HCT116 (cell line): ENCODE measurements around the gene C2. TPM values are rescaled to one million over a fixed set of nuclear protein-coding genes. Genes with fewer than 3 reads are reported as not detected.

Experiments used
- ATAC-seq: fragments of 200-7000 bp; cut with Tn5 transposase; 2 replicates; pipeline ENCODE4 v1.9.1; 2020; ENCODE audit warnings: mild to moderate bottlenecking, moderate library complexity
- BruUV-seq: library from RNA; stranded (reverse); fragments of 400-500 nt; replicated peaks from 2 replicates; lab custom pipeline; 2021; lab: Mats Ljungman, UMichigan
- CTCF ChIA-PET: fragments of 300-600 bp; sonication (Branson Sonifier 250); formaldehyde crosslinking; loops from one replicate; lab custom pipeline; 2021; ENCODE audit warnings: antibody characterized with exemption; lab: Charles Lee
- POLR2A ChIA-PET: fragments of 300-600, 350-600 bp; sonication (Branson Sonifier 250); formaldehyde crosslinking; loops from one replicate; lab custom pipeline; 2021; ENCODE audit warnings: antibody characterized with exemption; lab: Charles Lee
- RAD21 ChIA-PET, 2 experiments: fragments of 300-600 bp; sonication (Branson Sonifier 250); formaldehyde crosslinking; loops; one replicate each; lab custom pipeline; 2023; ENCODE audit warnings: low total read pairs in 2 of 2; ENCODE audit not compliant: uncharacterized antibody in 2 of 2, unreplicated experiment in 2 of 2, low non-redundant PET in 1 of 2; lab: Charles Lee
- DNase-seq: peaks from one replicate; pipeline ENCODE4 v3.0.0-alpha.2; 2010; ENCODE audit warnings: low read depth, low spot score
- H2AFZ ChIP-seq: fragments of 200-600 bp; shearing (Covaris generic), sonication (generic); 2 replicates; pipeline ENCODE4 v1.6.1; 2017; ENCODE audit warnings: low read depth, mixed run types, mixed read lengths, antibody characterized with exemption, low read length; ENCODE audit not compliant: poor library complexity, severe bottlenecking
- H3K27ac ChIP-seq: 2 replicates; pipeline ENCODE4 v1.5.1; 2012; ENCODE audit warnings: low read depth, low read length
- H3K27me3 ChIP-seq: fragments of 200-600 bp; sonication (generic); 2 replicates; pipeline ENCODE4 v1.6.1; 2016; ENCODE audit warnings: mixed run types, low read length, mixed read lengths; ENCODE audit not compliant: insufficient read depth
- H3K36me3 ChIP-seq, 2 experiments: fragments of 200-500 bp in 1 of 2; fragments of 200-600 bp in 1 of 2; sonication (Bioruptor generic) in 1 of 2; sonication (generic) in 1 of 2; 2 replicates each; pipeline versions ENCODE4 v1.5.1 to v1.6.1; 2014 to 2016; ENCODE audit warnings: low read length in 2 of 2, inconsistent platforms in 1 of 2, mixed read lengths in 1 of 2, mixed run types in 1 of 2; ENCODE audit not compliant: insufficient read depth in 2 of 2, control insufficient read depth in 1 of 2
- H3K4me1 ChIP-seq, 2 experiments: fragments of 200-600 bp in 1 of 2; sonication (generic) in 1 of 2; 2 replicates each; pipeline versions ENCODE4 v1.5.1 to v1.6.1; 2012 to 2017; ENCODE audit warnings: low read length in 2 of 2, inconsistent platforms in 1 of 2, mild to moderate bottlenecking in 1 of 2, mixed read lengths in 1 of 2, mixed run types in 1 of 2, moderate library complexity in 1 of 2; ENCODE audit not compliant: insufficient read depth in 2 of 2, control insufficient read depth in 1 of 2
- H3K4me2 ChIP-seq: fragments of 200-600 bp; sonication (generic); 2 replicates; pipeline ENCODE4 v1.6.1; 2017; ENCODE audit warnings: mixed run types, low read length, mixed read lengths
- H3K4me3 ChIP-seq, 2 experiments: fragments of 200-600 bp in 1 of 2; sonication (generic) in 1 of 2; replicated peaks in 1 of 2; 2 replicates each; pipeline ENCODE4 v1.5.1; 2011 to 2016; ENCODE audit warnings: low read length in 2 of 2, control low read depth in 1 of 2, low read depth in 1 of 2, mild to moderate bottlenecking in 1 of 2, mixed read lengths in 1 of 2, mixed run types in 1 of 2
- H3K79me2 ChIP-seq: fragments of 200-600 bp; sonication (generic); 2 replicates; pipeline ENCODE4 v1.6.1; 2017; ENCODE audit warnings: mild to moderate bottlenecking, mixed run types, low read length, moderate library complexity, mixed read lengths; ENCODE audit not compliant: insufficient read depth
- H3K9ac ChIP-seq: fragments of 200-600 bp; sonication (generic); 2 replicates; pipeline ENCODE4 v1.6.1; 2016; ENCODE audit warnings: low read length, mixed read lengths
- H3K9me2 ChIP-seq: fragments of 200-600 bp; sonication (generic), shearing (Covaris generic); 2 replicates; pipeline ENCODE4 v1.6.1; 2017; ENCODE audit warnings: mixed run types, mild to moderate bottlenecking, moderate library complexity; ENCODE audit not compliant: insufficient read depth
- H3K9me3 ChIP-seq, 2 experiments: fragments of 200-500 bp in 1 of 2; fragments of 200-600 bp in 1 of 2; sonication (Bioruptor generic) in 1 of 2; sonication (generic) in 1 of 2; 2 replicates each; pipeline ENCODE4 v1.6.1; 2014 to 2017; ENCODE audit warnings: low read length in 2 of 2, mixed read lengths in 2 of 2, inconsistent platforms in 1 of 2, low read depth in 1 of 2, mild to moderate bottlenecking in 1 of 2, mixed run types in 1 of 2, moderate library complexity in 1 of 2; ENCODE audit not compliant: control insufficient read depth in 1 of 2, insufficient read depth in 1 of 2
- H4K20me1 ChIP-seq: fragments of 200-600 bp; sonication (generic), shearing (Covaris generic); 2 replicates; pipeline ENCODE4 v1.6.1; 2017; ENCODE audit warnings: mixed run types, mild to moderate bottlenecking, moderate library complexity; ENCODE audit not compliant: insufficient read depth
- EGR1 ChIP-seq: IDR thresholded peaks from 2 replicates; pipeline ENCODE4 v1.6.1; 2012; ENCODE audit warnings: low read depth
- ELF1 ChIP-seq: IDR thresholded peaks from 2 replicates; pipeline ENCODE4 v1.6.1; 2012; ENCODE audit warnings: low read depth, borderline replicate concordance
- EZH2 ChIP-seq: fragments of 200-600 bp; sonication (generic); IDR thresholded peaks from 2 replicates; pipeline ENCODE4 v1.6.1; 2017; ENCODE audit warnings: antibody characterized with exemption, mixed run types
- EZH2phosphoT487 ChIP-seq: fragments of 200-600 bp; IDR thresholded peaks from 2 replicates; pipeline ENCODE4 v1.6.1; 2018; ENCODE audit warnings: antibody characterized with exemption, borderline replicate concordance
- JUND ChIP-seq: IDR thresholded peaks from 2 replicates; pipeline ENCODE4 v1.6.1; 2012
- POLR2A ChIP-seq: IDR thresholded peaks from 2 replicates; pipeline ENCODE4 v1.7.0; 2011; ENCODE audit warnings: borderline replicate concordance; ENCODE audit not compliant: insufficient read depth, insufficient read length; ENCODE audit errors: extremely low read depth
- POLR2AphosphoS5 ChIP-seq: IDR thresholded peaks from 2 replicates; pipeline ENCODE4 v1.6.1; 2011; ENCODE audit warnings: mild to moderate bottlenecking, low read depth, low read length, moderate library complexity
- RAD21 ChIP-seq: IDR thresholded peaks from 2 replicates; pipeline ENCODE4 v1.6.1; 2012; ENCODE audit warnings: low read depth, mild to moderate bottlenecking
- SIN3A ChIP-seq: IDR thresholded peaks from 2 replicates; pipeline ENCODE4 v1.6.1; 2012; ENCODE audit warnings: low read depth
- SRF ChIP-seq: IDR thresholded peaks from 2 replicates; pipeline ENCODE4 v1.6.1; 2012; ENCODE audit warnings: low read depth
- TCF7L2 ChIP-seq: IDR thresholded peaks from 2 replicates; pipeline ENCODE4 v1.7.0; 2011; ENCODE audit warnings: borderline replicate concordance, inconsistent platforms; ENCODE audit not compliant: insufficient read depth, insufficient read length; ENCODE audit errors: extremely low read depth
- YY1 ChIP-seq: IDR thresholded peaks from 2 replicates; pipeline ENCODE4 v1.6.1; 2011; ENCODE audit warnings: low read length, low read depth, moderate library complexity, mild to moderate bottlenecking; ENCODE audit not compliant: insufficient replicate concordance; ENCODE audit errors: extremely low read depth
- ZNF274 ChIP-seq: fragments of 200-500 bp; sonication (Bioruptor generic); IDR thresholded peaks from 2 replicates; pipeline ENCODE4 v1.6.1; 2014; ENCODE audit warnings: mild to moderate bottlenecking, low read depth, low read length, inconsistent platforms
- intact Hi-C: fragments of 100-400 bp; cut with micrococcal nuclease; formaldehyde crosslinking; loops from 2 replicates; pipeline ENCODE4 v1.10.0; 2022
- total RNA-seq: library from RNA; stranded (reverse); gene quantifications from one replicate; pipeline ENCODE4 v1.2.1, GENCODE V29; 2021; ENCODE audit not compliant: unreplicated experiment
- TF ChIP-seq, protein P1 (sequence below): IDR thresholded peaks from 2 replicates; pipeline ENCODE4 v1.6.1; 2011; ENCODE audit warnings: mild to moderate bottlenecking, low read length, moderate library complexity; ENCODE audit not compliant: insufficient replicate concordance; ENCODE audit errors: extremely low read depth
- TF ChIP-seq, protein P2 (sequence below), 3 experiments: fragments of 200-600 bp in 1 of 3; sonication (generic) in 1 of 3; IDR thresholded peaks in 2 of 3; conservative IDR thresholded peaks in 1 of 3; 2 replicates each; pipeline ENCODE4 v1.5.1; 2012 to 2017; ENCODE audit warnings: low read depth in 2 of 3, low read length in 2 of 3, antibody characterized with exemption in 1 of 3, borderline replicate concordance in 1 of 3, control low read depth in 1 of 3, mild to moderate bottlenecking in 1 of 3, mixed read lengths in 1 of 3, mixed run types in 1 of 3, moderate library complexity in 1 of 3; ENCODE audit not compliant: insufficient read depth in 1 of 3
- TF ChIP-seq, protein P3 (sequence below): IDR thresholded peaks from 2 replicates; pipeline ENCODE4 v1.6.1; 2012

Gene C2
- total RNA-seq, 1 experiment from 2014 or later, result 3.1 TPM

DNA sequence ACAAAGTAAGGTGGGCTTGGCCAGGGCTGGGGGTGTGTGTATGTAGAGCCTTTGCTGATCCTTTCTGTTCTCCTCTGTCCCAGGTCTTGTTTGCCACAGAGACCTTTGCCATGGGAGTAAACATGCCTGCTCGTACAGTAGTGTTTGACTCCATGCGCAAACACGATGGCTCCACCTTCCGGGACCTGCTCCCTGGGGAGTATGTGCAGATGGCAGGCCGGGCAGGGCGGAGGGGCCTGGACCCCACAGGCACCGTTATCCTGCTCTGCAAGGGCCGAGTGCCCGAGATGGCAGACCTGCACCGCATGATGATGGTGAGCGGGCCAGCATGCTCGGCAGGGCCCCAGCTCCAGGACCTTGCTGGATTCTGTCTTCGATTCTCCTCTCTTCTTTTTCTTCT is 38.2 kb downstream of the C2 start:
- Histone ChIP-seq H3K36me3 (peaks cover 47 to 55% of the 10 kb centered on the region in 2 experiments; a peak in 3 of 4 replicates), H3K79me2 (peaks cover 5% of the 10 kb centered on the region; the same call in 1 of the 2 replicates), H3K27me3 (no peaks in the 10 kb centered on the region), H3K4me3 (no peak overlapping the region), H4K20me1 (no peaks in the 10 kb centered on the region), H3K4me2 (no peak overlapping the region), H3K9me3 (no peaks in the 10 kb centered on the region), H3K9me2 (no peaks in the 10 kb centered on the region), H3K9ac (no peak overlapping the region), H2AFZ (no peak overlapping the region), H3K27ac (no peak overlapping the region), H3K4me1 (peaks cover 0 to 3% of the 10 kb centered on the region in 2 experiments; a peak in 2 of 4 replicates)
- TF ChIP-seq EZH2phosphoT487 (no peak), EZH2 (no peak), POLR2AphosphoS5 (no peak), ZNF274 (no peak)
- TF ChIP-seq, protein P1, sequence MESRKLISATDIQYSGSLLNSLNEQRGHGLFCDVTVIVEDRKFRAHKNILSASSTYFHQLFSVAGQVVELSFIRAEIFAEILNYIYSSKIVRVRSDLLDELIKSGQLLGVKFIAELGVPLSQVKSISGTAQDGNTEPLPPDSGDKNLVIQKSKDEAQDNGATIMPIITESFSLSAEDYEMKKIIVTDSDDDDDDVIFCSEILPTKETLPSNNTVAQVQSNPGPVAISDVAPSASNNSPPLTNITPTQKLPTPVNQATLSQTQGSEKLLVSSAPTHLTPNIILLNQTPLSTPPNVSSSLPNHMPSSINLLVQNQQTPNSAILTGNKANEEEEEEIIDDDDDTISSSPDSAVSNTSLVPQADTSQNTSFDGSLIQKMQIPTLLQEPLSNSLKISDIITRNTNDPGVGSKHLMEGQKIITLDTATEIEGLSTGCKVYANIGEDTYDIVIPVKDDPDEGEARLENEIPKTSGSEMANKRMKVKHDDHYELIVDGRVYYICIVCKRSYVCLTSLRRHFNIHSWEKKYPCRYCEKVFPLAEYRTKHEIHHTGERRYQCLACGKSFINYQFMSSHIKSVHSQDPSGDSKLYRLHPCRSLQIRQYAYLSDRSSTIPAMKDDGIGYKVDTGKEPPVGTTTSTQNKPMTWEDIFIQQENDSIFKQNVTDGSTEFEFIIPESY, result no peak
- no TSS peak for BruUV-seq
- intact Hi-C loops, result no loop called here
- POLR2A ChIA-PET, result no interaction called here
- CTCF ChIA-PET, result no interaction called here
- ATAC-seq (no peak), DNase-seq (no peak)
- RAD21 ChIA-PET, result no interaction called here

DNA sequence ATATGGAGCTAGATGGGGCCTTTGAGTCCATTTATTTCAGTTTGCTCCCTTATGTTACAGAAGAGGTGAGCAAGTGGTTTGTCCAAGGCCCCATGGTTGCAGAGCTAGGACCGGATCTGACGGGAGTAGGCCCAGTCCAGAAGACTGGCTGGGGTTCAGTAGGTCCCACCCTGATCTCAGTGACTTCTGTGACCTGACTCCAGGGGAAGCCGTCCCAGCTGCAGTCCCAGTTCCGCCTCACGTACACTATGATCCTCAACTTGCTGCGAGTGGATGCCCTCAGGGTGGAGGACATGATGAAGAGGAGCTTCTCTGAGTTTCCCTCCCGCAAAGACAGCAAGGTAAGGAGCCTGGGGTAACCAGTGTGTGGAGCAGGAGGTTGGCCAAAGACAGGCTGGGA is 39.0 kb downstream of the C2 start:
- Histone ChIP-seq H3K27ac (no peak overlapping the region), H3K4me1 (peaks cover 3 to 11% of the 10 kb centered on the region in 2 experiments; a peak in 3 of 4 replicates), H3K9ac (no peak overlapping the region), H3K9me3 (no peaks in the 10 kb centered on the region), H3K9me2 (no peaks in the 10 kb centered on the region), H3K36me3 (peaks cover 39 to 50% of the 10 kb centered on the region in 2 experiments; a peak in 3 of 4 replicates), H3K4me3 (no peak overlapping the region), H3K79me2 (peaks cover 13% of the 10 kb centered on the region), H4K20me1 (no peaks in the 10 kb centered on the region), H2AFZ (no peak overlapping the region), H3K27me3 (no peaks in the 10 kb centered on the region), H3K4me2 (no peak overlapping the region)
- RAD21 ChIA-PET, result no interaction called here
- CTCF ChIA-PET, result no interaction called here
- ATAC-seq (no peak), DNase-seq (no peak)
- POLR2A ChIA-PET, result no interaction called here
- intact Hi-C loops, result no loop called here
- BruUV-seq, result no TSS peak
- no peak for TF ChIP-seq RAD21
- TF ChIP-seq, protein P2, sequence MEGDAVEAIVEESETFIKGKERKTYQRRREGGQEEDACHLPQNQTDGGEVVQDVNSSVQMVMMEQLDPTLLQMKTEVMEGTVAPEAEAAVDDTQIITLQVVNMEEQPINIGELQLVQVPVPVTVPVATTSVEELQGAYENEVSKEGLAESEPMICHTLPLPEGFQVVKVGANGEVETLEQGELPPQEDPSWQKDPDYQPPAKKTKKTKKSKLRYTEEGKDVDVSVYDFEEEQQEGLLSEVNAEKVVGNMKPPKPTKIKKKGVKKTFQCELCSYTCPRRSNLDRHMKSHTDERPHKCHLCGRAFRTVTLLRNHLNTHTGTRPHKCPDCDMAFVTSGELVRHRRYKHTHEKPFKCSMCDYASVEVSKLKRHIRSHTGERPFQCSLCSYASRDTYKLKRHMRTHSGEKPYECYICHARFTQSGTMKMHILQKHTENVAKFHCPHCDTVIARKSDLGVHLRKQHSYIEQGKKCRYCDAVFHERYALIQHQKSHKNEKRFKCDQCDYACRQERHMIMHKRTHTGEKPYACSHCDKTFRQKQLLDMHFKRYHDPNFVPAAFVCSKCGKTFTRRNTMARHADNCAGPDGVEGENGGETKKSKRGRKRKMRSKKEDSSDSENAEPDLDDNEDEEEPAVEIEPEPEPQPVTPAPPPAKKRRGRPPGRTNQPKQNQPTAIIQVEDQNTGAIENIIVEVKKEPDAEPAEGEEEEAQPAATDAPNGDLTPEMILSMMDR (IDR thresholded peaks at IDR 0.05 in 2 of 3, conservative IDR thresholded peaks at IDR 0.05 in 1 of 3; ENCODE audit: borderline replicate concordance in 1 of 3, insufficient read depth in 1 of 3, low read depth in 2 of 3, low read length in 2 of 3), result no peak
- no peak for TF ChIP-seq YY1
- no peak for TF ChIP-seq EZH2
- no peak for TF ChIP-seq EZH2phosphoT487
- no peak for TF ChIP-seq TCF7L2
- no peak for TF ChIP-seq POLR2AphosphoS5
- TF ChIP-seq, protein P3, sequence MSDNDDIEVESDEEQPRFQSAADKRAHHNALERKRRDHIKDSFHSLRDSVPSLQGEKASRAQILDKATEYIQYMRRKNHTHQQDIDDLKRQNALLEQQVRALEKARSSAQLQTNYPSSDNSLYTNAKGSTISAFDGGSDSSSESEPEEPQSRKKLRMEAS, result no peak
- no peak for TF ChIP-seq EGR1
- TF ChIP-seq JUND, result no peak
- TF ChIP-seq POLR2A, result no peak
- no peak for TF ChIP-seq ELF1
- no peak for TF ChIP-seq SIN3A
- TF ChIP-seq SRF, result no peak
- no peak for TF ChIP-seq ZNF274
